Activated CD8-positive, alpha-beta T cell treated with anti-CD3 and anti-CD28 coated beads for 36 hours (primary cell): ENCODE measurements around the gene DROSHA. TPM values are rescaled to one million over a fixed set of nuclear protein-coding genes. Genes with fewer than 3 reads are reported as not detected.

Source experiments
- ATAC-seq: fragments of 200-7000 bp; cut with Tn5 transposase; one replicate; pipeline ENCODE4 v1.10.0; 2021; ENCODE audit warnings: mild to moderate bottlenecking, moderate library complexity
- CTCF ChIA-PET: fragments of 350-600 bp; sonication (Branson Sonifier 250); formaldehyde crosslinking; loops from one replicate; lab custom pipeline; 2021; ENCODE audit warnings: antibody characterized with exemption; lab: Charles Lee
- POLR2A ChIA-PET: fragments of 350-600 bp; sonication (Branson Sonifier 250); formaldehyde crosslinking; loops from one replicate; lab custom pipeline; 2021; ENCODE audit warnings: antibody characterized with exemption; lab: Charles Lee
- DNase-seq: peaks from one replicate; pipeline ENCODE4 v3.0.0-alpha.2; 2020
- H3K27ac Mint-ChIP-seq: one replicate; pipeline ENCODE4 v1.8.0; 2021; ENCODE audit warnings: mild to moderate bottlenecking, mixed read lengths
- H3K27me3 Mint-ChIP-seq: one replicate; pipeline ENCODE4 v1.8.0; 2021; ENCODE audit warnings: mixed read lengths
- H3K36me3 Mint-ChIP-seq: one replicate; pipeline ENCODE4 v1.8.0; 2021; ENCODE audit warnings: low read depth, mixed read lengths
- H3K4me1 Mint-ChIP-seq: one replicate; pipeline ENCODE4 v1.8.0; 2021; ENCODE audit warnings: low read depth, mixed read lengths
- H3K4me3 Mint-ChIP-seq: one replicate; pipeline ENCODE4 v1.8.0; 2021; ENCODE audit warnings: mild to moderate bottlenecking, moderate library complexity, mixed read lengths
- H3K9me3 Mint-ChIP-seq: one replicate; pipeline ENCODE4 v1.8.0; 2021; ENCODE audit warnings: mixed read lengths
- intact Hi-C: fragments of 100-400 bp; cut with micrococcal nuclease; formaldehyde crosslinking; loops from one replicate; pipeline ENCODE4 v1.10.0; 2022
- total RNA-seq, 2 experiments: library from RNA; stranded (reverse); gene quantifications; one replicate each; pipeline ENCODE4 v1.2.3, GENCODE V29; 2021
- TF ChIP-seq, protein P1 (sequence below): fragments of 200-600 bp; IDR thresholded peaks from one replicate; pipeline ENCODE4 v1.8.0; 2022; ENCODE audit warnings: antibody characterized with exemption, mild to moderate bottlenecking

The DROSHA gene
- total RNA-seq, 2 experiments from 2014 or later: 57.8 to 61.0 TPM

DNA sequence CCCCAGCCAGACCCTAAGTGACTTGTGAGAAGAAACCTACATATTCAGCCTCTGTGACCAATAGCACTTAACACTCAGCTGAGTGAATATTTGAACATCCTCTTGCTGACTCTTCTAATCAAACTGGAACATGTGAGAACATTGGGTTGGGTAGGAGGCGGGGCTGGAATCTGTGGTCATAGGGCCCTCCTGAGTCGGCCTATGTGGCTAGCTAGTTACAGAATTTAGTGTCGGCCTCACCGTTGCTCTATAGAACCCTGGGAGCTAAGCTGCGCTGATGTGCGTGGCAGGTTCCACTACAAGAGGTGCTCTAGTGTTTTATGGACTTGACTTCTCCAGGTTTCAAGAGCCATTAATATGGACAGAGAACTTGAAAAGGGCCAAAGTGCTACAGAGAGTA lies 138.8 kb downstream of the DROSHA start:
- TF ChIP-seq, protein P1, sequence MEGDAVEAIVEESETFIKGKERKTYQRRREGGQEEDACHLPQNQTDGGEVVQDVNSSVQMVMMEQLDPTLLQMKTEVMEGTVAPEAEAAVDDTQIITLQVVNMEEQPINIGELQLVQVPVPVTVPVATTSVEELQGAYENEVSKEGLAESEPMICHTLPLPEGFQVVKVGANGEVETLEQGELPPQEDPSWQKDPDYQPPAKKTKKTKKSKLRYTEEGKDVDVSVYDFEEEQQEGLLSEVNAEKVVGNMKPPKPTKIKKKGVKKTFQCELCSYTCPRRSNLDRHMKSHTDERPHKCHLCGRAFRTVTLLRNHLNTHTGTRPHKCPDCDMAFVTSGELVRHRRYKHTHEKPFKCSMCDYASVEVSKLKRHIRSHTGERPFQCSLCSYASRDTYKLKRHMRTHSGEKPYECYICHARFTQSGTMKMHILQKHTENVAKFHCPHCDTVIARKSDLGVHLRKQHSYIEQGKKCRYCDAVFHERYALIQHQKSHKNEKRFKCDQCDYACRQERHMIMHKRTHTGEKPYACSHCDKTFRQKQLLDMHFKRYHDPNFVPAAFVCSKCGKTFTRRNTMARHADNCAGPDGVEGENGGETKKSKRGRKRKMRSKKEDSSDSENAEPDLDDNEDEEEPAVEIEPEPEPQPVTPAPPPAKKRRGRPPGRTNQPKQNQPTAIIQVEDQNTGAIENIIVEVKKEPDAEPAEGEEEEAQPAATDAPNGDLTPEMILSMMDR: no peak
- Mint-ChIP-seq H3K9me3 (peaks cover 2% of the 10 kb centered on the region), H3K4me3 (no peak overlapping the region), H3K27me3 (no peaks in the 10 kb centered on the region), H3K27ac (no peak overlapping the region), H3K36me3 (no peaks in the 10 kb centered on the region), H3K4me1 (no peaks in the 10 kb centered on the region)
- POLR2A ChIA-PET: no interaction called here
- DNase-seq: no peak
- CTCF ChIA-PET: no interaction called here
- ATAC-seq: no peak
- intact Hi-C loops: no loop called here

DNA sequence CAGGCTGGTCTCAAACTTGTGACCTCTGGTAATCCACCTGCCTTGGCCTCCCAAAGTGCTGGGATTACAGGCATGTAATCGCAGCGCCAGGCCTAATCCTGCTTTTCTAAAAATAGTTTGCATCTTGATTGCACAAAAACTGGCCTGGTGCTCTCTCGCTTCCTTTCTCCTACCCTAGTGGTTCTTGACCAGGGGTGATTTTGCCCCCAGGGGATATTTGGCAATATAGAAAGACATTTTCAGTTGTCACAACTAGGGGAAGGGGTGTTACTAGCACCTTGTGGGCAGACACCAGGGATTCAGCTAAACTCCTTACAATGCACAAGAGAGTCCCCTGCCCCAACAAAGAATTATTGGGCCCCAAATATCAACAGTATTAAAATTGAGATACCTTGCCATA lies 139.8 kb downstream of the DROSHA start:
- no peaks in the 10 kb centered on the region for H3K27me3 Mint-ChIP-seq
- ATAC-seq (no peak), DNase-seq (no peak)
- H3K36me3 Mint-ChIP-seq: no peaks in the 10 kb centered on the region
- H3K9me3 Mint-ChIP-seq: peaks cover 3% of the 10 kb centered on the region
- POLR2A ChIA-PET: no interaction called here
- no peak overlapping the region for H3K4me3 Mint-ChIP-seq
- H3K27ac Mint-ChIP-seq: no peak overlapping the region
- CTCF ChIA-PET: no interaction called here
- TF ChIP-seq, protein P1: no peak
- H3K4me1 Mint-ChIP-seq: no peaks in the 10 kb centered on the region
- intact Hi-C loops: no loop called here

DNA sequence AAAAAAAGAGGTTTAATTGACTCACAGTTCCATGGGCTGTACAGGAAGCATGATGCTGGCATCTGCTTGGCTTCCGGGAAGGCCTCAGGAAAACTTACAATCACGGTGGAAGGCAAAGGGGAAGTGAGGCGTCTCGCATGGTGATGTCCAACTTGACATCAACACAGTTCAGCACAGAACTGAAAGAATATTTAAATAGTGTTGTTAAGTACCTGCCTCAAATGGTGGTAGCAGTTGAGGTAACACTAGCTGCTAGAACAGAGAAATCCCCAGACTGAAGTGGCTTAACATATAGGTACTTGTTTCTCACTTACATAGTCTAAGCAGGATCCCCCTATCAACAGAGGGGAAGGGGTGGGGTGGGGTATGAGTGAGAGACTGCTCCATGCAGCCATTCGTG lies 141.6 kb downstream of the DROSHA start:
- intact Hi-C loops: no loop called here
- H3K27ac Mint-ChIP-seq: no peak overlapping the region
- H3K27me3 Mint-ChIP-seq: peaks cover 1% of the 10 kb centered on the region
- POLR2A ChIA-PET: no interaction called here
- H3K9me3 Mint-ChIP-seq: peaks cover 3% of the 10 kb centered on the region
- TF ChIP-seq, protein P1: no peak
- DNase-seq (no peak), ATAC-seq (no peak)
- no peaks in the 10 kb centered on the region for H3K36me3 Mint-ChIP-seq
- no peak overlapping the region for H3K4me3 Mint-ChIP-seq
- CTCF ChIA-PET: no interaction called here
- H3K4me1 Mint-ChIP-seq: no peaks in the 10 kb centered on the region

DNA sequence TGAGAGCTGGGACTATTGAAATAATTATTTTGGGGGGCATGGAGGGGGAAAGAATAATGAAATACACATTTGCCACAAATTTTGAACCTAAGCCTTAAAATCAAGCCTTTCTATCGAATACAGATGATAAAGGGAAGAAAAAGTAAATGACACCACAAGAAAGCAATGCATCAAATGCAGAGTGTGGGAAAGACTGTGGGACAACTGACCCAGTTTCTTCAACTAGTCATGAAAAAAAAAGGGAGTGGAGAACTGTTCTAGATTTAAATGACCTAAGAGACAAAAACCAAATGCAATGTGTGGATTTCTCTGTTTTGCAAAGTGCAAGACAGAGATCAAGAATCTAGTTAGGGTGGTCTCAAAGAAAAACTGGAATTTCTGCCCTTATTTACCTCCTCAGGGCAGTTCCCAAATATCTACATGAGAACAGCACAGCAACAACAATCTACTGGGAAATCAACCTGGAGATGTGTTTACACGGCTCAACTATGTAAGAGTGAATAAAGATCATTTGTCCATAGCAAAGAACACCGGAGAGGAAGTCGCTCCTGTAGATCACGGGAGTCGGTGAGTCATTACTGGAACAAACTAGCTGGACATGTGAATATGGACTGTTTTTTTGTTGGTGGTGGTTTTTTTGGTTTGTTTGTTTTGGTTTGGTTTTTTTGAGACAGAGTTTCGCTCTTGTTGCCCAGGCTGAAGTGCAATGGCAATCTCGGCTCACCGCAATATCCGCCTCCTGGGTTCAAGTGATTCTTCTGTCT lies 145.9 kb downstream of the DROSHA start:
- Mint-ChIP-seq H3K4me3 (no peak overlapping the region), H3K36me3 (no peaks in the 10 kb centered on the region), H3K4me1 (no peaks in the 10 kb centered on the region), H3K9me3 (peaks cover 3% of the 10 kb centered on the region), H3K27ac (no peak overlapping the region), H3K27me3 (peaks cover 13% of the 10 kb centered on the region)
- TF ChIP-seq, protein P1: no peak
- ATAC-seq (no peak), DNase-seq (no peak)
- intact Hi-C loops: no loop called here
- ChIA-PET CTCF (no interaction called here), POLR2A (no interaction called here)

DNA sequence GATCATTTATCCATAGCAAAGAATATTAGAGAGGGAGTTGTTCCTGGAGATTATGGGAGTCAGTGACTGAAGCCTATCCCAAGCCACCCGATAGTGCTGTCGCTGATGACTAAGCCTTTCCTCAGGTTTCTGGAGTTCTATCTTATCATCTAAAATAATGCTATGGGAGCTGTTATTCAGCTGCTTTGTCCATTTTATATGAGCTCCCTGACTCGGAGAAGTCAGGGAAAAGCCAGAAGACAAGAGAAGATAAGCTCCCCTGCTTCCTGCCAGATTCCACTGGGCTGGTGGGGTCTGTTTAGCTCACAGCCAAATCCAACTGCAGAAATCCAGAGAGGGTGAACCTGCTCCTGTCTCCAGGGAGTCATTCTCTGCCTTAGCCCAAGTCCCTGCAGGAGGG lies 148.2 kb downstream of the DROSHA start:
- CTCF ChIA-PET: no interaction called here
- Mint-ChIP-seq H3K4me1 (no peaks in the 10 kb centered on the region), H3K36me3 (no peaks in the 10 kb centered on the region), H3K4me3 (no peak overlapping the region), H3K27ac (no peak overlapping the region), H3K27me3 (peaks cover 15% of the 10 kb centered on the region), H3K9me3 (peaks cover 1% of the 10 kb centered on the region)
- DNase-seq (no peak), ATAC-seq (no peak)
- POLR2A ChIA-PET: no interaction called here
- TF ChIP-seq, protein P1: no peak
- intact Hi-C loops: no loop called here
